Endothelial cell of umbilical vein (primary cell): ENCODE data around the gene DST.

Source experiments
- EZH2 ChIP-seq: IDR thresholded peaks from 2 replicates; pipeline ENCODE4 v1.6.1; 2012; ENCODE audit warnings: borderline replicate concordance, low read depth, mild to moderate bottlenecking, moderate library complexity, low read length, inconsistent platforms; ENCODE audit not compliant: severe bottlenecking
- JUN ChIP-seq: IDR thresholded peaks from 2 replicates; pipeline ENCODE4 v1.6.1; 2011; ENCODE audit warnings: borderline replicate concordance, low read depth; ENCODE audit not compliant: insufficient read length, insufficient read depth
- POLR2A ChIP-seq: IDR thresholded peaks from 2 replicates; pipeline ENCODE4 v1.6.1; 2012; ENCODE audit warnings: low read depth, mild to moderate bottlenecking, control low read depth, low read length
- TF ChIP-seq, protein P1 (sequence below), 2 donors: IDR thresholded peaks; 1 replicate in 1 of 2; 2 replicates in 1 of 2; pipeline ENCODE4 v1.5.1; 2011; ENCODE audit warnings: low read length in 2 of 2, mild to moderate bottlenecking in 2 of 2, moderate library complexity in 2 of 2, control low read depth in 1 of 2, inconsistent platforms in 1 of 2, low read depth in 1 of 2; ENCODE audit not compliant: insufficient read depth in 1 of 2; ENCODE audit errors: extremely low read depth in 1 of 2

DNA sequence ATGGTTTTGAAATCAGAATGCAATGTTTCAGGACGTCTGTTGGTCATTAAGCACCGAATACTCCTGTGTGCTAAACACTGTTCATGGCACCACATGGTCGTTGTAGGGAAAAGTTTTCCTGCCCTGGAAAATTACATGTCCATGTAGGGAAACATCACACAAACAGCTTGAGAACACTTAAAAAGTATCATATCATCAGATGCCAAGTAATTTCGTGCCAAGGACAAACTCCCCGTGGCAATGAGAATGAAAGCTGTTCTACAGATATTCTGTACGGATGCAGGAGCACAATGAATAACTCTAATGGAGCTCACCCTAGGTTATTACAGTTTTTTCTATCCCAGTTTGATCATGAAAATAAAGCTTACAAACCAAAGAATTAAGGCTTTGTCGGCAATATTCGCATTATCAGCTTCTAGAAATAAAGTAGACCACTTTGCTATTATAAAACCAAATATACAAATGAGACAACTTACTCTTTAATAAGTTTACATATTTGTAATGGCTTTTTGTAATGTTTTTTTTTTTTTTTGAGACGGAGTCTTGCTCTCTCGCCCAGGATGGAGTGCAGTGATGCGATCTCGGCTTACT, 4.6 kb upstream of the DST start:
- TF ChIP-seq EZH2, result no peak
- TF ChIP-seq, protein P1, sequence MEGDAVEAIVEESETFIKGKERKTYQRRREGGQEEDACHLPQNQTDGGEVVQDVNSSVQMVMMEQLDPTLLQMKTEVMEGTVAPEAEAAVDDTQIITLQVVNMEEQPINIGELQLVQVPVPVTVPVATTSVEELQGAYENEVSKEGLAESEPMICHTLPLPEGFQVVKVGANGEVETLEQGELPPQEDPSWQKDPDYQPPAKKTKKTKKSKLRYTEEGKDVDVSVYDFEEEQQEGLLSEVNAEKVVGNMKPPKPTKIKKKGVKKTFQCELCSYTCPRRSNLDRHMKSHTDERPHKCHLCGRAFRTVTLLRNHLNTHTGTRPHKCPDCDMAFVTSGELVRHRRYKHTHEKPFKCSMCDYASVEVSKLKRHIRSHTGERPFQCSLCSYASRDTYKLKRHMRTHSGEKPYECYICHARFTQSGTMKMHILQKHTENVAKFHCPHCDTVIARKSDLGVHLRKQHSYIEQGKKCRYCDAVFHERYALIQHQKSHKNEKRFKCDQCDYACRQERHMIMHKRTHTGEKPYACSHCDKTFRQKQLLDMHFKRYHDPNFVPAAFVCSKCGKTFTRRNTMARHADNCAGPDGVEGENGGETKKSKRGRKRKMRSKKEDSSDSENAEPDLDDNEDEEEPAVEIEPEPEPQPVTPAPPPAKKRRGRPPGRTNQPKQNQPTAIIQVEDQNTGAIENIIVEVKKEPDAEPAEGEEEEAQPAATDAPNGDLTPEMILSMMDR (IDR thresholded peaks at IDR 0.05; ENCODE audit: extremely low read depth in 1 of 2, insufficient read depth in 1 of 2, low read depth in 1 of 2, low read length in 2 of 2), result no peak
- TF ChIP-seq JUN, result no peak
- no peak for TF ChIP-seq POLR2A
